MCF 10A (cell line): ENCODE results near the gene LRRFIP2. TPM values are rescaled to one million over a fixed set of nuclear protein-coding genes. Genes with fewer than 3 reads are reported as not detected.

Experiments used
- BruUV-seq: library from RNA; stranded (reverse); fragments of 400-500 nt; replicated peaks from 2 replicates; lab custom pipeline; 2021; lab: Mats Ljungman, UMichigan
- CTCF ChIA-PET: fragments of 300-600 bp; sonication (Branson Sonifier 250); formaldehyde crosslinking; extraction: SDS; loops from one replicate; lab custom pipeline; 2021; ENCODE audit warnings: antibody characterized with exemption, inconsistent platforms; lab: Yijun Ruan, JAX
- POLR2A ChIA-PET: fragments of 300-600, 350-650 bp; sonication (Branson Sonifier 250); formaldehyde crosslinking; extraction: SDS; loops from one replicate; lab custom pipeline; 2020; ENCODE audit warnings: antibody characterized with exemption, inconsistent platforms; lab: Yijun Ruan, JAX
- DNase-seq: peaks from one replicate; pipeline ENCODE4 v3.0.0-alpha.2; 2018; ENCODE audit not compliant: unreplicated experiment
- H3K27ac Mint-ChIP-seq: one replicate; pipeline ENCODE4 v1.8.0; 2022; ENCODE audit warnings: mild to moderate bottlenecking, low read depth, mixed read lengths; ENCODE audit not compliant: unreplicated experiment
- H3K27me3 Mint-ChIP-seq: one replicate; pipeline ENCODE4 v1.8.0; 2022; ENCODE audit warnings: mixed read lengths; ENCODE audit not compliant: insufficient read depth, unreplicated experiment
- H3K36me3 Mint-ChIP-seq: one replicate; pipeline ENCODE4 v1.8.0; 2022; ENCODE audit warnings: mild to moderate bottlenecking, moderate library complexity, mixed read lengths; ENCODE audit not compliant: insufficient read depth, unreplicated experiment
- H3K4me1 Mint-ChIP-seq: one replicate; pipeline ENCODE4 v1.8.0; 2022; ENCODE audit warnings: mixed read lengths; ENCODE audit not compliant: insufficient read depth, unreplicated experiment
- H3K4me3 Mint-ChIP-seq: one replicate; pipeline ENCODE4 v1.8.0; 2022; ENCODE audit warnings: mild to moderate bottlenecking, moderate library complexity, mixed read lengths; ENCODE audit not compliant: unreplicated experiment
- H3K9me3 Mint-ChIP-seq: one replicate; pipeline ENCODE4 v1.8.0; 2022; ENCODE audit warnings: mixed read lengths; ENCODE audit not compliant: unreplicated experiment
- intact Hi-C: fragments of 100-400 bp; cut with micrococcal nuclease; formaldehyde crosslinking; loops from 2 replicates; pipeline ENCODE4 v1.14.1; 2022
- total RNA-seq: library from RNA; stranded (reverse); gene quantifications from 2 replicates; pipeline ENCODE4 v1.2.3, GENCODE V29; 2022
- TF ChIP-seq, protein P1 (sequence below): fragments of 200-600 bp; IDR thresholded peaks from one replicate; pipeline ENCODE4 v1.8.0; 2022; ENCODE audit warnings: antibody characterized with exemption, mild to moderate bottlenecking; ENCODE audit not compliant: unreplicated experiment

LRRFIP2 gene
- total RNA-seq, 1 experiment from 2014 or later, result 76.6 TPM

DNA sequence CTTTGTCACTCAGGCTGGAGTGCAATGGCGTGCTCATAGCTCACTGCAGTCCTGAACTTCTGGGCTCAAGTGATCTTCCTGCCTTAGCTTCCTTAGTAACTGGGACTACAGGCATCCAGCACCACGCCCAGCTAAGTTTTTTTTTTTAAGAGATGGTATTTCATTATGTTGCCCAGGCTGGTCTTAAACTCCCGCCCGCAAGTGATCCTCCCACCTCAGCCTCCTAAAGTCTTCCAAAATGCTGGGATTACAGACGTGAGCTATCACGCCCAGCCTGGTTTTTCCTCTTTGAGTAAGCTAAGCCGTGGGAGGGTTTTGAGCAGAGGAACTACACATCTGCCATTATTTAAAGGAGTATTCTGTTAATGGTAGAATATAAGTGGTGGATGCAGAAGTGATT, 7.4 kb upstream of the LRRFIP2 start:
- TF ChIP-seq, protein P1, sequence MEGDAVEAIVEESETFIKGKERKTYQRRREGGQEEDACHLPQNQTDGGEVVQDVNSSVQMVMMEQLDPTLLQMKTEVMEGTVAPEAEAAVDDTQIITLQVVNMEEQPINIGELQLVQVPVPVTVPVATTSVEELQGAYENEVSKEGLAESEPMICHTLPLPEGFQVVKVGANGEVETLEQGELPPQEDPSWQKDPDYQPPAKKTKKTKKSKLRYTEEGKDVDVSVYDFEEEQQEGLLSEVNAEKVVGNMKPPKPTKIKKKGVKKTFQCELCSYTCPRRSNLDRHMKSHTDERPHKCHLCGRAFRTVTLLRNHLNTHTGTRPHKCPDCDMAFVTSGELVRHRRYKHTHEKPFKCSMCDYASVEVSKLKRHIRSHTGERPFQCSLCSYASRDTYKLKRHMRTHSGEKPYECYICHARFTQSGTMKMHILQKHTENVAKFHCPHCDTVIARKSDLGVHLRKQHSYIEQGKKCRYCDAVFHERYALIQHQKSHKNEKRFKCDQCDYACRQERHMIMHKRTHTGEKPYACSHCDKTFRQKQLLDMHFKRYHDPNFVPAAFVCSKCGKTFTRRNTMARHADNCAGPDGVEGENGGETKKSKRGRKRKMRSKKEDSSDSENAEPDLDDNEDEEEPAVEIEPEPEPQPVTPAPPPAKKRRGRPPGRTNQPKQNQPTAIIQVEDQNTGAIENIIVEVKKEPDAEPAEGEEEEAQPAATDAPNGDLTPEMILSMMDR, result no peak
- CTCF ChIA-PET, result interaction anchor here (0.6 to 1.0 kb wide), 5 partner anchors 32 to 956 kb away, joined by 3 to 4 read pairs (median 3); partner anchors contain the start of gene ACAA1
- H3K4me1 Mint-ChIP-seq, result peaks cover 44% of the 10 kb centered on the region
- no peaks in the 10 kb centered on the region for H3K27me3 Mint-ChIP-seq
- peak; percentile 54 for DNase-seq
- POLR2A ChIA-PET, result interaction anchor here (0.6 to 1.7 kb wide), 7 partner anchors 10 to 456 kb away, joined by 3 to 5 read pairs (median 4); no protein-coding TSS in a partner anchor
- H3K9me3 Mint-ChIP-seq, result no peaks in the 10 kb centered on the region
- H3K27ac Mint-ChIP-seq, result peak overlapping the region; percentile 68
- no peak overlapping the region for H3K4me3 Mint-ChIP-seq
- intact Hi-C loops, result no loop called here
- no TSS peak for BruUV-seq
- H3K36me3 Mint-ChIP-seq, result peaks cover 4% of the 10 kb centered on the region

DNA sequence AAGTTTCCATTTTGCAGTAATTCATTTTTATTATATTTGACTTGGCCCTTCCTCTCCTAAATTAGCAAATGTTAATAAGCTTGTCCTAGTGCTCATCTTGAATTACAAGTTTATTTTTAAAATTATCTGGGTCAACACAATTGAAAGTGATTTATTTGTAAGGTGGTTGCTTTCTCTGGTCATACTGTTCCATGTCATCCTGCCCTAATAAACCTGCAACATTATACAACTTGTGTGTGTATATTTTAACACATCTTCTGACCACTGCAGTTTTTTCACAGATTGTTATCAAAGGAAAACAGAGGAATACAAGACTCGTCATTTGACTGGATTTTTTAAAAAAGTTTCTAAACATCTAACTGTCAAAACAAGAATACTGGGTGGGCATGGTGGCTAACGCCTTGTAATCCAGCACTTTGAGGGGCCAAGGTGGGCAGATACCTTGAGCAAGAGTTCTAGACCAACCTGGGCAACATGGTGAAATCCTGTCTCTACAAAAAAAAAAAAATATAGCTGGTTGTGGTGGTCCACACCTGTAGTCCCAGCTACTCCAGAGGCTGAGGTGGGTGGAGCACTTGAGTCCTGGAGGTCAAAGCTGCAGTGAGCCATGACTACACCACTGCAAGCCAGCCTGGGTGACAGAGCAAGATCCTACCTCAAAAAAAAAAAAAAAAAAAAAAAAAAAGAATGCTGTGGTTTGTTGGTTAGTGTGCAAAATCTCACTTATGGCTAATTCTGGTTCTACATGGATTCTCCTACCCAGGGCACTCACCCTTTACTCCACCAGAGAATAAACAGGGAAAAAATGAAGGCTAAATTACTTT, 5.0 kb upstream of the LRRFIP2 start:
- Mint-ChIP-seq H3K4me3 (no peak overlapping the region), H3K4me1 (peaks cover 54% of the 10 kb centered on the region), H3K27ac (no peak overlapping the region), H3K27me3 (no peaks in the 10 kb centered on the region), H3K36me3 (peaks cover 4% of the 10 kb centered on the region), H3K9me3 (no peaks in the 10 kb centered on the region)
- TF ChIP-seq, protein P1, result no peak
- DNase-seq, result no peak
- CTCF ChIA-PET, result interaction anchor here (0.6 to 0.7 kb wide), 4 partner anchors 34 to 223 kb away, joined by 3 to 10 read pairs (median 5); no protein-coding TSS in a partner anchor
- intact Hi-C loops, result no loop called here
- POLR2A ChIA-PET, result interaction anchor here (0.7 to 2.3 kb wide), 3 partner anchors 31 to 185 kb away, joined by 3 to 10 read pairs (median 3); no protein-coding TSS in a partner anchor
- BruUV-seq, result no TSS peak

GRCh38 chr3:37173806-37174205, 576 bp downstream of the LRRFIP2 start:
- Mint-ChIP-seq H3K4me1 (peaks cover 31% of the 10 kb centered on the region), H3K4me3 (peak overlapping the region; percentile 71), H3K27me3 (no peaks in the 10 kb centered on the region), H3K9me3 (no peaks in the 10 kb centered on the region), H3K27ac (peak overlapping the region; percentile 65), H3K36me3 (peaks cover 31% of the 10 kb centered on the region)
- ChIA-PET POLR2A (interaction anchor here (0.7 to 1.6 kb wide), 5 partner anchors 38 to 69 kb away, joined by 3 to 7 read pairs (median 3); no protein-coding TSS in a partner anchor), CTCF (interaction anchor here (1.2 to 1.6 kb wide), 3 partner anchors 14 to 40 kb away, joined by 3 to 6 read pairs (median 4); no protein-coding TSS in a partner anchor)
- TF ChIP-seq, protein P1, result no peak
- DNase-seq, result no peak
- intact Hi-C loops, result loop anchor here (1.0 kb wide), 1 partner anchor 181 kb away; the partner anchor contains the start of genes EPM2AIP1 and MLH1
- no TSS peak for BruUV-seq

GRCh38 chr3:37171144-37171543, 3.2 kb downstream of the LRRFIP2 start:
- H3K36me3 Mint-ChIP-seq, result peaks cover 45% of the 10 kb centered on the region
- CTCF ChIA-PET, result interaction anchor here (0.7 kb wide), 1 partner anchor 643 kb away, joined by 6 read pairs; no protein-coding TSS in a partner anchor
- POLR2A ChIA-PET, result interaction anchor here (1.4 kb wide), 1 partner anchor 11 kb away, joined by 3 read pairs; no protein-coding TSS in a partner anchor
- TF ChIP-seq, protein P1, result no peak
- DNase-seq, result no peak
- H3K27ac Mint-ChIP-seq, result no peak overlapping the region
- no peaks in the 10 kb centered on the region for H3K9me3 Mint-ChIP-seq
- intact Hi-C loops, result no loop called here
- no peak overlapping the region for H3K4me3 Mint-ChIP-seq
- H3K27me3 Mint-ChIP-seq, result no peaks in the 10 kb centered on the region
- H3K4me1 Mint-ChIP-seq, result peaks cover 23% of the 10 kb centered on the region
- BruUV-seq, result no TSS peak
